ENCODE measurements around the gene DNAH5. TPM values are rescaled to one million over a fixed set of nuclear protein-coding genes. Genes with fewer than 3 reads are reported as not detected.

DNAH5 gene
- total and polyA plus RNA-seq, 2 of the 8 experiments (the other 6 are each of a cell fraction or from before 2014, with no cell fraction given), result 0.30 to 0.73 TPM

DNA sequence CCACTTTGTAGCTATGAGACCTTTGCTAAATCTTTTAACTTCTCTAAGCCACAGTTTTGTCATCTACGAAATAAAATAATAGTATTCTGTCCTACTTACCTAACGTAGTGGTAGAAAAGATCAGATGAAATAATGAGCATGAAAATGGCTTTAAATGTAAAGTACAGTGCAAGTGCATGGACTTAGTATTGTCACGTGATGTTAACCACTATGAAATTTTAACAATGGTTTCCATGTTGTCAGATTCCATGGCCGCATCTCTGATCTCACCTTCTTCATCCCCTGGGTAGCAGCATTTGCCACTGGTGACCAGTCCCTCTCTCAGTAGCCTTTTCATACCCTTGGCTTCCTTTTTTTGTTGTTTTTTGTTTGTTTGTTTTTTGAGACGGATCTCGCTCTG, 45.9 kb downstream of the DNAH5 start:
- H2AFZ ChIP-seq (ENCODE audit: low read length), result no peak overlapping the region
- no peaks in the 10 kb centered on the region for H3K27me3 ChIP-seq (replicated peaks in 1 of 4; ENCODE audit: control insufficient read depth in 3 of 4, extremely low read depth in 1 of 4, insufficient read depth in 3 of 4, low read length in 3 of 4)
- H3K23ac ChIP-seq (ENCODE audit: insufficient read length), result no peak overlapping the region
- no peak overlapping the region for H4K8ac ChIP-seq (ENCODE audit: extremely low read depth, insufficient read depth, low read length)
- no peaks in the 10 kb centered on the region for H3K36me3 ChIP-seq (ENCODE audit: control insufficient read depth in 2 of 4, insufficient read depth in 4 of 4, low read length in 3 of 4)
- no peak overlapping the region for H2BK5ac ChIP-seq (ENCODE audit: low read depth, low read length)
- H4K20me1 ChIP-seq (replicated peaks in 1 of 2; ENCODE audit: control insufficient read depth in 1 of 2, insufficient read depth in 2 of 2, low read length in 2 of 2), result no peaks in the 10 kb centered on the region
- no peaks in the 10 kb centered on the region for H3K79me2 ChIP-seq (ENCODE audit: control insufficient read depth in 1 of 2, insufficient read depth in 2 of 2, low read length in 2 of 2)
- no peak overlapping the region for H2BK15ac ChIP-seq (ENCODE audit: low read length)
- H3K4me1 ChIP-seq (replicated peaks in 1 of 4; ENCODE audit: control insufficient read depth in 3 of 4, insufficient read depth in 4 of 4, low read length in 3 of 4), result no peaks in the 10 kb centered on the region
- H3K4ac ChIP-seq (replicated peaks; ENCODE audit: insufficient read length, low read depth, low read length), result no peak overlapping the region
- DNase-seq (ENCODE audit: low read depth in 1 of 2, low spot score in 2 of 2) (no peak), FAIRE-seq (no peak)
- no peaks in the 10 kb centered on the region for H3K23me2 ChIP-seq (ENCODE audit: low read depth, low read length)
- H2BK120ac ChIP-seq (replicated peaks; ENCODE audit: low read depth, low read length), result no peak overlapping the region
- no peak overlapping the region for H3K9ac ChIP-seq (replicated peaks in 1 of 4; ENCODE audit: extremely low read depth in 1 of 4, low read depth in 3 of 4, low read length in 3 of 4)
- WGBS, 2 experiments (ENCODE audit: extremely low coverage in 1 of 2, insufficient coverage in 1 of 2, insufficient read length in 1 of 2, insufficient replicate concordance in 2 of 2, low coverage in 1 of 2, low lambda C conversion rate in 2 of 2, missing lambda C conversion rate in 1 of 2), result 84% methylated on average over 6 of the region's 6 CpGs; no CpG with 5 or more reads in 1 of the 2 experiments
- H2BK20ac ChIP-seq (ENCODE audit: low read length), result no peak overlapping the region
- H3K27ac ChIP-seq (ENCODE audit: low read depth, low read length), result no peak overlapping the region
- H3K9me3 ChIP-seq (ENCODE audit: insufficient read depth in 2 of 2, low read depth in 1 of 2, low read length in 1 of 2), result no peaks in the 10 kb centered on the region
- CTCF ChIA-PET (ENCODE audit: partially characterized antibody), result no interaction called here
- H3K56ac ChIP-seq (replicated peaks; ENCODE audit: insufficient read length, low read depth, low read length), result no peak overlapping the region
- H3K4me3 ChIP-seq (ENCODE audit: extremely low read depth in 1 of 4, insufficient read depth in 2 of 4, low read depth in 3 of 4, low read length in 4 of 4), result no peak overlapping the region
- no peak overlapping the region for H3K18ac ChIP-seq (ENCODE audit: extremely low read depth, low read length)
- no peak overlapping the region for H2BK12ac ChIP-seq (ENCODE audit: low read depth, low read length)
- H3K79me1 ChIP-seq (ENCODE audit: low read depth, low read length), result no peaks in the 10 kb centered on the region
- H2AK5ac ChIP-seq (ENCODE audit: low read depth, low read length), result no peak overlapping the region
- H3K14ac ChIP-seq (ENCODE audit: insufficient read length), result no peak overlapping the region
- no peak overlapping the region for H4K5ac ChIP-seq (ENCODE audit: insufficient read length, low read depth, low read length)
- no peak overlapping the region for H4K91ac ChIP-seq (replicated peaks; ENCODE audit: insufficient read length, low read length)
- POLR2A ChIA-PET (ENCODE audit: partially characterized antibody), result no interaction called here
- no peak overlapping the region for H3K4me2 ChIP-seq (ENCODE audit: insufficient read depth in 1 of 2, low read depth in 2 of 2, low read length in 2 of 2)
- TF ChIP-seq MAFK (IDR thresholded peaks at IDR 0.05; ENCODE audit: low read depth, low read length) (no peak), TCF12 (IDR thresholded peaks at IDR 0.05; ENCODE audit: low read depth, low read length) (no peak), NANOG (IDR thresholded peaks at IDR 0.05; ENCODE audit: insufficient read depth, low read depth, low read length, poor library complexity, severe bottlenecking) (no peak), SIRT6 (IDR thresholded peaks at IDR 0.05; ENCODE audit: low read length) (no peak)

Measured in H1 (cell line).